SU-DHL-6 (cell line): ENCODE measurements around the gene ZNF346.

Experiments
- EZH2phosphoT487 ChIP-seq: fragments of 200-600 bp; sonication (generic), shearing (Covaris generic); conservative IDR thresholded peaks from 2 replicates; pipeline ENCODE4 v1.6.1; 2018; ENCODE audit warnings: mild to moderate bottlenecking, antibody characterized with exemption, low read length, moderate library complexity, mixed read lengths
- TF ChIP-seq, protein P1 (sequence below): fragments of 200-600 bp; sonication (generic); IDR thresholded peaks from one replicate; pipeline ENCODE4 v1.5.1; 2017; ENCODE audit warnings: antibody characterized with exemption, mild to moderate bottlenecking, low read length, moderate library complexity; ENCODE audit not compliant: insufficient read depth, poor library complexity, severe bottlenecking

DNA sequence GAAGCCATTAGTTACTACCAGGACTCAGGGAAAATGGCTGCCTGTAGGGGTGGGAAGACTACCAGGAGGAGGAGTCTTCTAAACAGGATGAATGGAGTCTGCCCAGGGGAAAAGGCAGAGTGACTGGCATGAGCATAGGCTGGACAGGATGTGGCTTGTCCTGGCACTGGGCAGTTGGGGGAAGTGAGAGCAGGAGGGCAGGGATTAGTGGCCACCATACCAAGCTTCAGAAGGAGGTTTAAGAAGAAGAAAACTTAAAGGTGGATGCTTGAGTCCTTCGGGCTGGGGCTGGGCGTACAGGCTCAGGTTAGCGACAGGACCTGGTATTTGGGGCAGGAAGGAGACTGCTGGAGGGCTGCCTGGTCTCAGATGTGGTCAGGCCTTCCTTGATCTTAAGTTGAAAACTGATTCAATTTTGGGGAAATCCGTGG lies 106.1 kb downstream of the ZNF346 start:
- no peak for TF ChIP-seq EZH2phosphoT487
- TF ChIP-seq, protein P1, sequence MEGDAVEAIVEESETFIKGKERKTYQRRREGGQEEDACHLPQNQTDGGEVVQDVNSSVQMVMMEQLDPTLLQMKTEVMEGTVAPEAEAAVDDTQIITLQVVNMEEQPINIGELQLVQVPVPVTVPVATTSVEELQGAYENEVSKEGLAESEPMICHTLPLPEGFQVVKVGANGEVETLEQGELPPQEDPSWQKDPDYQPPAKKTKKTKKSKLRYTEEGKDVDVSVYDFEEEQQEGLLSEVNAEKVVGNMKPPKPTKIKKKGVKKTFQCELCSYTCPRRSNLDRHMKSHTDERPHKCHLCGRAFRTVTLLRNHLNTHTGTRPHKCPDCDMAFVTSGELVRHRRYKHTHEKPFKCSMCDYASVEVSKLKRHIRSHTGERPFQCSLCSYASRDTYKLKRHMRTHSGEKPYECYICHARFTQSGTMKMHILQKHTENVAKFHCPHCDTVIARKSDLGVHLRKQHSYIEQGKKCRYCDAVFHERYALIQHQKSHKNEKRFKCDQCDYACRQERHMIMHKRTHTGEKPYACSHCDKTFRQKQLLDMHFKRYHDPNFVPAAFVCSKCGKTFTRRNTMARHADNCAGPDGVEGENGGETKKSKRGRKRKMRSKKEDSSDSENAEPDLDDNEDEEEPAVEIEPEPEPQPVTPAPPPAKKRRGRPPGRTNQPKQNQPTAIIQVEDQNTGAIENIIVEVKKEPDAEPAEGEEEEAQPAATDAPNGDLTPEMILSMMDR, result no peak
